HFF-Myc (cell line): ENCODE measurements around the gene CAPN2.

Experiments used
- DNase-seq: peaks from one replicate; pipeline ENCODE4 v3.0.0-alpha.2; 2011; ENCODE audit warnings: low read depth; ENCODE audit errors: extremely low read depth
- H3K4me3 ChIP-seq: replicated peaks from 2 replicates; pipeline ENCODE4 v1.5.1; 2011; ENCODE audit warnings: low read depth, mild to moderate bottlenecking, control low read depth, low read length
- CTCF ChIP-seq: IDR thresholded peaks from 2 replicates; pipeline ENCODE4 v1.5.1; 2012; ENCODE audit warnings: mild to moderate bottlenecking, low read depth, low read length, control low read depth; ENCODE audit errors: missing control alignments

CAPN2 gene

GRCh38 chr1:223670458-223671159 is 41.7 kb upstream of the CAPN2 start:
- DNase-seq = no peak
- peak; percentile 62 for TF ChIP-seq CTCF
- H3K4me3 ChIP-seq = no peak overlapping the region

GRCh38 chr1:223674119-223674890 is 38.0 kb upstream of the CAPN2 start:
- no peak overlapping the region for H3K4me3 ChIP-seq
- no peak for TF ChIP-seq CTCF
- DNase-seq = no peak

DNA sequence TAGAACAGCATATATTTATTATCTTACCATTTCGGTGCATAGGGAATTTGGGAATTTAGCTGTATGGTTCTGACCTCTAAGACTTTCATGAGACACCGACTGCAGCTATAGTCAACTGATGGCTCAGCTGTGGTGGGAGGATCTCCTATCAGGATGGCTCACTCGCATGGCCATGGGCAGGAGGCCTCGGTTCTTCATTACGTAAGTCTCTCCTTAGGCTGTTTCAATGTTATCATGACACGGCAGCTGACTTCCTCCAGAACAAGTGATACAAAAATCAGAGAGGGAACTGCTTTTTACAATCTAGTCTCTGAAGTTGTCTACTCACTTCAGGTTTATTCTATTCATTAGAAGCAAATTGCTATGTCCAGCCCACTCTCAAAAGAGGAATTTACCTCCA is 33.5 kb upstream of the CAPN2 start:
- no peak for DNase-seq
- no peak for TF ChIP-seq CTCF

DNA sequence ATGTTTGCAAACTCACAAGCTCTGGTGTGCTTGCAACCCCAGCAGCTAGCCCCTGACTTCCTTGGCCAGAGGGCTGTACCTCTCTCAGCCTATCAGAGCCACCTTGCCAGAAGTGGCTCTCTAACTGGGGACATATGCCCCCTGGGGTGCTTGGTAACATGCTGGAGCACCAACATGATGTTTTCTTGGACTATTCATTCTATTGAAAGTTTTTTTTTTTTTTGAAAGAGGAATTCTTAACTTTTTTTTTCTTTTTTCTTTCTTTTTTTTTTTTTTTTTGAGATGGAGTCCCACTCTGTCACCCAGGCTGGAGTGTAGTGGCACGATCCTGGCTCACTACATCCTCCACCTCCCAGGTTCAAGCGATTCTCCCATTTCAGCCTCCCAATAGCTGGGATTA is 32.2 kb upstream of the CAPN2 start:
- DNase-seq = no peak
- H3K4me3 ChIP-seq = no peak overlapping the region
- no peak for TF ChIP-seq CTCF

More for the DNA sequence above, 33.5 kb upstream of the CAPN2 start:
- no peak overlapping the region for H3K4me3 ChIP-seq

DNA sequence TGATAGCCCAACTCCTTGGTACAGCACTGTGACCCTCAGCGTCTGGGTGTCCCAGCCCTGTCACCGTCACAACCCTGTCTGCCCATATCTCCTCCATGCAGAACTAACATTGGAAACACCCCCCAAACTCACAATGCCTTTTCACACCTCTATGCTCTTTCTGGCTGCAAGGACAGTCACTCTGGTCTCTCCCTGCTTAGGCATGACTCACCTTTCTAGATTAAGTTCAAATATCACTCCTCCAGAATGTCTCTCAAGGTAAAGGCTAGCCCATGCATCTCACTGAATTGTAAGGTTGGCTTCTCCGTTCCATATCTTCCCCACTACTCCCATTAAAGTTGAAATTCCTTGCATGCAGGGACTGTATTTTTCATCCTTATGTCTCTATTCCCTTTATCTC is 29.8 kb upstream of the CAPN2 start:
- no peak overlapping the region for H3K4me3 ChIP-seq
- DNase-seq = no peak
- no peak for TF ChIP-seq CTCF

DNA sequence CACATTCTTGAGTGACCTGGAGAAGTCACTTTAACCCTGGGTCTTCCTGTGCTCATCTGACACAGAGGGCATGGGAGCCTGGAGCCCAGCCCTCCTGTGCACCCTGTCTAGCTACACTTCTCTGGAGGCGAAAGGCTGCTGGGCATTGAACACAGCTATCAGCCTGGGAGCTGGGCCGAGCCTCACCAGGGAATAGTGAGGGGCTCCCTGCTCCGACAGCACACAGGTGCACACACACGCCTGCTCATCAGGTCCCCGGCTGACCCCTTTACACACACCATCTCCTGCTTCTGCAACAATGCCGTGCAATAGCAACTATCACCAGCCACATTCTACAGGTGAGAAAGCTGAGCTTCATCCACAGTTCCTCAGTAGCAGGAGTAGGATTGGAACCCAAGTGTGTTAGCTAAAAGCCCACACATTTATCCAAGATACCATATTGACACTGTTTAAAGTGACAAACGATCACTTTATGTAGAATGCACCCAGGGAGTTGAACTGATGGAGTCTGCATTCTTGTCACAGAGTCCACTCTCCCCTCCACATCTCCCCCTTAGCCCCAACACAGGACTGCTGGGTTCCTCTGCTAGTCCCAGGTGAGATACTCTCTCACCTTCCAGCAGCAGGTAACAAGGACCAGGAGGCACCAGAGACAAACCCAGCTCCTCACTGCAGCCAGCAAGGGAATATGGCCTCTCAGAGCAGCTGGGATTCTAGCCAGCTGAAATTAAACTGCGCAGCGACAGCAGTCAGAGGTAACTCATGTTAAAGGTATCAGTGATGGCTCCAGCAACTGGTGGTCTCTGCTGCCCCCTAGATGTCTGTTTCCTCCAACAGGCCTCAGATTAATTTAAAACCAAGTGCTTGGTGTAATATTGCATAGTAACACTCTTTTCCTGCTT is 28.5 kb upstream of the CAPN2 start:
- DNase-seq = no peak
- TF ChIP-seq CTCF = peak; percentile 69
- no peak overlapping the region for H3K4me3 ChIP-seq
